BE2C (cell line): ENCODE results near the gene HOXC11.

ENCODE experiments used
- DNase-seq: peaks from one replicate; pipeline ENCODE4 v3.0.0-alpha.2; 2020
- H3K27me3 ChIP-seq: fragments of 250-450 bp; sonication (Bioruptor Pico); 2 replicates; pipeline ENCODE4 v1.5.1; 2020; ENCODE audit warnings: mild to moderate bottlenecking
- H3K36me3 ChIP-seq: fragments of 250-450 bp; sonication (Bioruptor Pico); 2 replicates; pipeline ENCODE4 v1.5.1; 2020; ENCODE audit warnings: mild to moderate bottlenecking
- H3K4me1 ChIP-seq: fragments of 250-450 bp; sonication (Bioruptor Pico); 2 replicates; pipeline ENCODE4 v1.5.1; 2020
- H3K4me3 ChIP-seq: 2 replicates; pipeline ENCODE4 v1.5.1; 2011; ENCODE audit warnings: low read depth, low read length
- H3K9me3 ChIP-seq: fragments of 250-450 bp; sonication (Bioruptor Pico); 2 replicates; pipeline ENCODE4 v1.5.1; 2020
- TF ChIP-seq, protein P1 (sequence below): IDR thresholded peaks from 2 replicates; pipeline ENCODE4 v1.5.1; 2012; ENCODE audit warnings: mild to moderate bottlenecking, low read depth, low read length

Gene HOXC11

DNA sequence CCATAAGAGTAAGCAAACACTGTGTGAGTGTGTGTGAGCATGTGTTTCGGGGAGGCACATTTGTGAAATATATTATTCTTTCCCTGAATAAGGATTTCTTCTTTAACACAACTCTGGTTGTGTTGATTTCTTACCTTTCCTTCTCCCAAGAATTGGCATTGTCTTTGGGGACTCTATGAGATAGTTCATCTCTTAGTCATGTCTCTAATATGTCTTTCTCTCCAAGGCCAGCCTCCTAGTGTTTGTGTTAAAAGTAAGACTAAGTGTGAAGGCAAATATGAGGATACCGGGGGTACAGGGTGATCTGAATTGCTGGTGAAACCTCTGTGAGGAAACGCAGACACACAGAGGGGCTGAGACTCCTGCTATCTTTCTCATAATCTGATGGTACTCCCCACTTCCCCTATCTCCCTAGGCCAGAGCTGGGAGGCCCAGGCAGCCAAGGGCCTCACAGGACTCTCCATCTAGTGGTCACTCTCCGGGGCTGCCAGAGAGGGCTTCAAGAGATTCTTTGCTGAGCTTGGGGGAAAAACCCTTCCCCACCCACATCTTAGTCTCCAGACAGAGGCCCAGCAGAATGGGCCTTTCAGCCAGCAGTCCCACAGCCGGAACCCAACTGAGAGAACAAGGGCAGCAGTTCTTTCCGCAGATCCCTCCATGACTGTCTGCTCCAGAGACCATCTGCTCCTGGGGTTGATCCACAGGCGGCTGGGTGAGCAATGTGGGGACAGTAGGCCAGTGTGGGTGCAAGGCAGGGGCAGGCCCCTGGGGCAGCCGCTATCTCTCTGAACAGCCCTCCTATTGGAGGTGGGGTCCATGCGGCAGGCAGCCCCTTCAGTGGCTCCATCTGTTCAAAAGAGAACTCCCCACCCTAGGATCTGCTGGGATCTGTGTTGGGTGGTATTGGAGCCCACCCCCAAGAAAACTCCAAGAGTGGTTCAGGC is 24.0 kb upstream of the HOXC11 start:
- TF ChIP-seq, protein P1, sequence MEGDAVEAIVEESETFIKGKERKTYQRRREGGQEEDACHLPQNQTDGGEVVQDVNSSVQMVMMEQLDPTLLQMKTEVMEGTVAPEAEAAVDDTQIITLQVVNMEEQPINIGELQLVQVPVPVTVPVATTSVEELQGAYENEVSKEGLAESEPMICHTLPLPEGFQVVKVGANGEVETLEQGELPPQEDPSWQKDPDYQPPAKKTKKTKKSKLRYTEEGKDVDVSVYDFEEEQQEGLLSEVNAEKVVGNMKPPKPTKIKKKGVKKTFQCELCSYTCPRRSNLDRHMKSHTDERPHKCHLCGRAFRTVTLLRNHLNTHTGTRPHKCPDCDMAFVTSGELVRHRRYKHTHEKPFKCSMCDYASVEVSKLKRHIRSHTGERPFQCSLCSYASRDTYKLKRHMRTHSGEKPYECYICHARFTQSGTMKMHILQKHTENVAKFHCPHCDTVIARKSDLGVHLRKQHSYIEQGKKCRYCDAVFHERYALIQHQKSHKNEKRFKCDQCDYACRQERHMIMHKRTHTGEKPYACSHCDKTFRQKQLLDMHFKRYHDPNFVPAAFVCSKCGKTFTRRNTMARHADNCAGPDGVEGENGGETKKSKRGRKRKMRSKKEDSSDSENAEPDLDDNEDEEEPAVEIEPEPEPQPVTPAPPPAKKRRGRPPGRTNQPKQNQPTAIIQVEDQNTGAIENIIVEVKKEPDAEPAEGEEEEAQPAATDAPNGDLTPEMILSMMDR = no peak; the same call in 1 of the 2 replicates
- no peaks in the 10 kb centered on the region for H3K9me3 ChIP-seq
- no peaks in the 10 kb centered on the region for H3K36me3 ChIP-seq
- H3K4me1 ChIP-seq = no peaks in the 10 kb centered on the region; the same call in 1 of the 2 replicates
- peaks cover 100% of the 10 kb centered on the region for H3K27me3 ChIP-seq
- no peak overlapping the region for H3K4me3 ChIP-seq
- no peak for DNase-seq

DNA sequence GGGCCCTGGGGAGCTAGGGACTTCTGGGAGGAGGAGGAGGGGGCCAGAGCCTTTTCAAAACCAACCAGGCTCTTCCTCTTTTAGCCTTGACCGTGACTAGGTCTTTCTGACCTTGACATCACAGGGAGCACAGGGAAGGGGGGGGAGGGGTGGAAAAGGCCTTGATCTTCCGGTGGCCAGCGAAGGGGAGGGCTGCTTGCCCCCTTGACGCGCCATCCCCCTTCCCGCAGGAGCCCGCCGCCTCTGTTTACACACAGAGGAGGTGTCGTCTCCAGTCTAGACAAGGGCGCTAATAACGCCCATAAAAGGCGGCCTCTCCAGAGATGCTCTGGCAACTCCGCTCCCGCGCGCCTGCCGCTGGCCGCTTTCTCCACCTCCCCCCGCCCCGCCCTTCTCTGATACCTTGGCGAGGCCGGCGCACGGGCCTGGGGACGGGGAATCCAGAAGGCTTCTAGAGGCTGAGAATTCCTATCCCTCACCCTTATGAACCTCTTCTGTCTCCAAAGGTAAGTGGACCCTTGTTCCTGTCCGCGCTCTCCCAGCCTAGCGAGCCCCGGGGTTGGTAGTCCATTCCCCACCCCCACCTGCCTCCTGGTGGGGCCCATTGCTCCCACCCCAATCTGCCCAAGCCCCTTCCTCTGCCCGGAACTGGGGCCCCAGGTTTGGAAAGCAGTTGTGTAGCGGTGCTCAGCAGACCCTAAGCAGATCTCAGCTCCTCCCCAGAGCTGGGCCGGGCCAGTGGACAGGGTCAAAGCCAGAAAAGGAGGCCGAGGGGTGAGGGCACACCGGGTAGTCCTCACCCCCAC is 23.1 kb upstream of the HOXC11 start:
- no peak for DNase-seq
- no peak overlapping the region for H3K4me3 ChIP-seq
- peaks cover 100% of the 10 kb centered on the region for H3K27me3 ChIP-seq

DNA sequence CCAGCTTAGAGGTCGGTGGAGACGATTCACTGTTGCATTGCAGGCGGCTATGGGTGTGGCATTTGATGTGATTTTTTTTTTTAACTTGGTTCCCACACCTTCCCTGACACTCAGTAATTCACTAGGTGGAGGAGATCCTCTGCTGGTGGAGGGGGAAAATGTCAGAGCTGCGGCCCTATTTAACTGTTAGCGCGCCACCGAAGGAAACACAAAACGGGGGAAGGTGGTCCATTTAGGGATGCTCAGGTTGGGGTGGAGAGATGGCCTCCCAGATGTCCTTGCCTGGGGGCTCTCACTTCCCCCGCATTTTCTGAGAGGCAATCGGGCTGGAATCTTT is 22.5 kb upstream of the HOXC11 start:
- DNase-seq = no peak
- Histone ChIP-seq H3K9me3 (no peaks in the 10 kb centered on the region), H3K36me3 (no peaks in the 10 kb centered on the region), H3K4me1 (no peaks in the 10 kb centered on the region; the same call in 1 of the 2 replicates), H3K4me3 (no peak overlapping the region), H3K27me3 (peaks cover 100% of the 10 kb centered on the region)
- TF ChIP-seq, protein P1 = peak; percentile 14; the same call in 1 of the 2 replicates

More for the DNA sequence above, 23.1 kb upstream of the HOXC11 start:
- Histone ChIP-seq H3K9me3 (no peaks in the 10 kb centered on the region), H3K36me3 (no peaks in the 10 kb centered on the region), H3K4me1 (no peaks in the 10 kb centered on the region; the same call in 1 of the 2 replicates)
- TF ChIP-seq, protein P1 = no peak

DNA sequence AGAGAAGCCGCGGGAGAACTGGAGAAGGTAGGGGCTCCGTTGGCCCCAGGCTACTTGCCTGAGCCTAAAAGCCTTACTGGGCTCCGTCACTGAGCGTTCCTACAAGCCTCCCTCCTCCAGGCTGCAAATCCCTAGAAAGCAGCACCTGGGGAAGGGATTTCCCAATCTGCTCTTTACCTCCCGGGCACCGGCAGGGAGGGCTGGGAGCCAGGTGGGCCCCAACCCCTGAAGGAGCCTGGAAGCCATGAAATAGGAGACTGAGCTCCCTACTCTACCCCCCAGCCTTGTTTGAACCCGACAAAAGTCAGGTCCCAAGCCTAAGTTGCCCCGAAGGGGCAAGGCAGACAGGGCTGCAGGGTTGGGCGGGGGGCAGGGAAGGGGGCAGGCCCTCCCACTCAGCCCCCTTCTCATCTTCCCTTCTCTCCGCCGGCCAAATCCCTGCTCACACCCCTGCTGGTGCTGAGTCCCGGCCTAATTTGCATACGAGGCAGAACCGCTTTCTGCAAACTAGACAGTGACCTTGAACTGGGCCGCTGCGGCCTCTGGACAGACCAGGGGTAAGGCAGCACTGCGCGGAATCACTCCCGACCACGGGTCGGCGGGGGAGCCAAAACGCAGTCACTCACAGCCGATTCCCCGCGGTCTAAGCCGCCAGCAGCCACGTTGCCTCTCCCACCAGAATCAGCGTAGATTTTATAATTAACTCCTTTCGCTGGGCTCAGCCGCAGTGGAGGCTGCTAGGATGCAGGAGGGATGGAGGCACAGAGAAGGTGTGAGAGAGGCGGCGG is 21.9 kb upstream of the HOXC11 start:
- DNase-seq = no peak
- peaks cover 100% of the 10 kb centered on the region for H3K27me3 ChIP-seq
- H3K36me3 ChIP-seq = no peaks in the 10 kb centered on the region
- H3K9me3 ChIP-seq = no peaks in the 10 kb centered on the region
- no peaks in the 10 kb centered on the region; the same call in 1 of the 2 replicates for H3K4me1 ChIP-seq
- H3K4me3 ChIP-seq = no peak overlapping the region
- TF ChIP-seq, protein P1 = no peak

DNA sequence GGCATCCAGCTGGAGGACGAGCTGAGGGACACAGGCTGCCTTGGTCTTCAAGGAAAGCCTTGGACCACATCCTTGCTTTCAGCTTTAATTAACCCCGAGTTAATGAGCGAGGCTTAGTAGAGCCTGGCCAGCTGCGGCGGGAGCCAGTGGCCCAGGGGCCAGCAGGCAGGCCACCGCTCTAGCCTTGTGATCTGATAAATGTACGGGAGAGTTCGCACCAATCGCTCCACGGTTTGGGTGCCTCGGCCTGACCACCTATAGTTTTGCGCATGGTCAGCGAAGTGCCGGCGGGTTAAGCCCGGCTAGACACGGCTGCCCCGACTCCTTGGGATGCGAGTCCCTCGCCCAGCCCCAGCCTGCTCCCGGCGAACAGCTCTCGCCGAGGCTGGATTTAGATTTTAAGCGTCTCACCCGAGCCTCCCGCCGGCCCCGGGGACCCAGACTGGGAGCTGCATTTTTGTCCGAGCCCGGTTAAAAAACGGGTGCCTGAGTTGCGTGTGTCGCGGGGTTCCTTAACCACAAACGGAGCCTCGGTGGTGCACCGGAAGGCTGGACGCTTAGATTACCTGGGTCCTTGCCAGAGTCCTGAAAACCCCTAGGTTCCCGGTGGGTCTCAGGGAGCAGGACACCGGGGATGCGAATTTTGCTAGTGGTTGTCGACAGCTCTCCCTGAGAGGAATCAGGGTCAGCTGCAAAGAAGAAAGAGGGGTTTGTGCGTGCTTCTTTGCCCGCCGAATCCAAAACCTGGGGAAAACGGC is 21.2 kb upstream of the HOXC11 start:
- H3K4me1 ChIP-seq = no peaks in the 10 kb centered on the region; the same call in 1 of the 2 replicates
- H3K27me3 ChIP-seq = peaks cover 100% of the 10 kb centered on the region
- no peaks in the 10 kb centered on the region for H3K9me3 ChIP-seq
- H3K4me3 ChIP-seq = no peak overlapping the region
- no peaks in the 10 kb centered on the region for H3K36me3 ChIP-seq
- TF ChIP-seq, protein P1 = no peak
- DNase-seq = no peak
